Fibroblast of skin of abdomen (primary cell): Measurements from ENCODE around the gene AGRN.
A peak's percentile ranks its signal among the peaks of the same experiment; 100 is the strongest.
"Not testable (repeated sequence)": the region's sequence is repeated elsewhere in the genome, so short reads cannot be mapped to it uniquely, and the experiment has no call there.

Source experiments
- DNase-seq: peaks from one replicate; pipeline ENCODE4 v3.0.0-alpha.2; 2013

Gene AGRN

GRCh38 chr1:1021010-1021919, 1.3 kb downstream of the AGRN start:
- DNase-seq: peak; percentile 85

- DNase-seq: peak; percentile 20
Observed at GRCh38 chr1:1021920-1022259, 2.0 kb downstream of the AGRN start.

GRCh38 chr1:1022302-1023009, 2.5 kb downstream of the AGRN start:
- DNase-seq: no peak

- DNase-seq: no peak
Observed at GRCh38 chr1:1023700-1024099, 3.8 kb downstream of the AGRN start.

DNA sequence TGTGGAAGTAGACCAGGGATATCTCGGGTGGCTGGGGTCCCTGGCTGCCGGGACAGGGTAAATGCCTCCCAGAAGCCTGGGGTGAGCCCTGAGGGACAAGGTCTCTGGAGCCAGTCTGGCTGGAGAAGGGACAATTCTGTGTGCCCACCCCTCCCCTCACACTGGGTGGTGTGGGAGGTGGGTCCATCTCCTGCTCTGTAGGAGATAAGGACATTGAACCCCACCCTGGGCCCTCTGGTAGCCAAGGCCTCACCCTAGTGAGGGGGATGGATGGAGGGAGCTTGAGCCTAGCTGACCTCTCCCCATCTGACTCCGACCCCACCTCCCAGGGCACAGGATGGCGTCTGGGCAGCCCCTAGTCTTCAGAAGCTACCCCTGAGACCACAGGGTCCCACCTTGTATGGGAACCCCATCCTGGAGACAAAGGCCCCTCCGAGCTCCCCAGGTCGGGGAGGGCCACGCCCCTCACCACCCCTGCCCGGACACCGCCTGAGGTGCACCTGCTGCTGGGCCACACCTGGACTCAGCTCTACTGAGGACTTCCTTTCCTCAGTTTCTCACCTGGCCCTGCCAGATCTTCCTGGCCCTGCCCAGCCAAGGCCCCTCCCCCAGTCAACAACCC, 4.3 kb downstream of the AGRN start:
- DNase-seq: no peak

DNA sequence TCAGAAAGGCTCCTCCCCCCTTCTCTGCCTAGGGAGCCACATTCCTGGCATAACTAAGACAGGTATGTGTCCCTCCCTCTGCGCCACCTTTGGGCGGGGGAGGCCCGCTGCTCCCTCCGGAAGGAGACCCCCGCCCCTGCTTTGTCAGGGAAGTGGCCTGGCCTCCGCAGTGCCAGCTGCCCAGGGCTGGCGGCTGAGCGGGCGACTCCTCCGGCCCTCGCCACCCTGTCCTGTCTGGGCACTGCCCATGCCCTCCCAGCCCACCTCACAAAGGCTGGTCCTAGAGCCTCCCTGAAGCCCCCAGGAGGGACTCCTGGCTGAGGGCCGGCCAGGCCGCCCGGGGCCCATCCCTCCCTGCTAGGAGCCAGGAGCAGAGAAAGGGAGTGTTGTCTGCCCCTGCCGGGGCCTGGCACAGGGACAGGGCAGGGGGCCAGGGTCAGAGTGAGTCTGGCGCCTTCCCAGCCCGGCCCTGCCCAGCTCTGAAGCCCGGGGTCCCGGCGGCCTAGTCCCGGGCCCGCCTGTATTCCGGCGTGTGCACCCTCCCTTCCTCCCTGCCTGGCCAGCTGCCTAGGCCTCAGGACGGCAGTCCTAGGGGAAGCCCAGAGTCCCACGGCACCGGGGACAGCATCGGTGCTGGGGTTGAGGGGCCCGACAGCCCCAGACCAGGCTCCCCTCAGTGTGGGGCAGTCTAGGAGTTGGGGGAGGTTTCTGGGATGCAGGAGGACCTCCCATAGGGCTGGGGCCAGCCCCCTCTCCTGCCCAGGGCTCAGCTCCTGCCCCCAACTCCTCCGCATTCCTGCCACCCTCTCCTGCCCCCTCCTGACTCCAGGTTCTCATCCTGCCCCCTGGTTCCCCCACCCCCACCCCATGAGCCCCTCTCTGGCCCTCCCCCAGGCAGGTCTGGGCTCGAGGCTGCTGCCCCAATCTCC, 5.1 kb downstream of the AGRN start:
- DNase-seq: peak; percentile 35

GRCh38 chr1:1025730-1026129, 5.8 kb downstream of the AGRN start:
- no peak for DNase-seq

- DNase-seq: no peak
Observed at GRCh38 chr1:1026599-1027413, 6.9 kb downstream of the AGRN start.

DNA sequence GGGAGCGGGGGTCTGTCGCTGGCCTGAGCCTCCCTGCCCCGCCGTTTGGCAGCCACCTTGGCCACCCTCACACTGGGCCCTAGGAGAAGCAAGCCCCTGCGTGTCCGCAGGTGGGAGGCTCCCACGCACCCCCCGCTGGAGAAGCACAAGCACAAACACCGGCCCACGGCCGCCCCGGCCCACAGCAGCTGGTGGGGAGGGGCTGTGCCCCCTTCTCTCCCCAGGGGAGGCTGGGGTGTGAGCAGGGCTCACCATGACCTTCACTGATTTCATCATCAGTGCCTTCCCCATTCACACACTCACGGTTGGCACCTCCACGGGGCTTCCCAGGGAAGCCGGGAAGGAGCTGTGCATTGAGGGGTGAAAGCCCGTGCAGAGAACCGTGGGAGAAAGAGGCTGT, 7.9 kb downstream of the AGRN start:
- DNase-seq: no peak

DNA sequence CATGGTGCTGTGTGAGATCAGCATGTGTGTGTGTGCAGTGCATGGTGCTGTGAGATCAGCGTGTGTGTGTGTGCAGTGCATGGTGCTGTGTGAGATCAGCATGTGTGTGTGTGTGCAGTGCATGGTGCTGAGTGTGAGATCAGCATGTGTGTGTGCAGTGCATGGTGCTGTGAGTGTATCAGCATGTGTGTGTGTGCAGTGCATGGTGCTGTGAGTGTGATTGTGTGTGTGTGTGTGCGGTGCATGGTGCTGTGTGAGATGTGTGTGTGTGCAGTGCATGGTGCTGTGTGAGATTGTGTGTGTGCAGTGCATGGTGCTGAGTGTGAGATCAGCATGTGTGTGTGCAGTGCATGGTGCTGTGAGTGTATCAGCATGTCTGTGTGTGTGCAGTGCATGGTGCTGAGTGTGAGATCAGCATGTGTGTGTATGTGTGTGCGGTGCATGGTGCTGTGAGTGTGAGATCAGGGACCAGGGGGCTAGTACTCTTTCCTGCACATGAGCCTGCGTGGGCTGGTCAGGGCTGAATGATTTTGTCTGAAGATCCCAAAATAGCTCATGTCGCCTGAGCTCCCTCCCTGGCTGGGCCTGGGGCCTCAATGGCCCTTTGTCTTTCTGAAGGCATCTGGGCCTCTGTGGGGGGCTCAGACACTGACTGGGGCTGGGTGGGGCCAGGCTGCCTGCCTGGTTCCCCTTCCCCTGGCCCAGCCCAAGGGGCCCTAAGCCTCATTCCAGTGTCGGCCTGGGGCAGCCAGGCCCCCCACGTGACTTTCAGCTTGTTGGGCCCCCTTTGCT, 11.1 kb downstream of the AGRN start:
- not testable (repeated sequence) for DNase-seq

GRCh38 chr1:1031659-1032235, 11.8 kb downstream of the AGRN start:
- DNase-seq: no peak

GRCh38 chr1:1032424-1032823, 12.5 kb downstream of the AGRN start:
- no peak for DNase-seq

- DNase-seq: peak; percentile 72
Observed at GRCh38 chr1:1033009-1033587, 13.2 kb downstream of the AGRN start.

- DNase-seq: no peak
Observed at GRCh38 chr1:1033731-1034438, 14.0 kb downstream of the AGRN start.

DNA sequence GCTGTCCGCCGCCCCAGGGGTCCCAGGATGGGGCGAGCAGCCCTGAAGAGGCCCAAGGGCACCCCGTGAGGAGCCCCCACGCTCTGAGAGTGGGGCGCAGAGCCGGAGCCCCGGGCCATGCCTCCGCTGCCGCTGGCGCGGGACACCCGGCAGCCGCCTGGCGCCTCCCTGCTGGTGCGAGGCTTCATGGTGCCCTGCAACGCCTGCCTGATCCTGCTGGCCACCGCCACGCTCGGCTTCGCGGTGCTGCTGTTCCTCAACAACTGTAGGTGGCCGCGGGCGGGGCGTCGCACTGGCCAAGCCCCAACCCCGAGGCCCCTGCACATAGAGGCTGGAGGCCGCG, 14.5 kb downstream of the AGRN start:
- DNase-seq: no peak

DNA sequence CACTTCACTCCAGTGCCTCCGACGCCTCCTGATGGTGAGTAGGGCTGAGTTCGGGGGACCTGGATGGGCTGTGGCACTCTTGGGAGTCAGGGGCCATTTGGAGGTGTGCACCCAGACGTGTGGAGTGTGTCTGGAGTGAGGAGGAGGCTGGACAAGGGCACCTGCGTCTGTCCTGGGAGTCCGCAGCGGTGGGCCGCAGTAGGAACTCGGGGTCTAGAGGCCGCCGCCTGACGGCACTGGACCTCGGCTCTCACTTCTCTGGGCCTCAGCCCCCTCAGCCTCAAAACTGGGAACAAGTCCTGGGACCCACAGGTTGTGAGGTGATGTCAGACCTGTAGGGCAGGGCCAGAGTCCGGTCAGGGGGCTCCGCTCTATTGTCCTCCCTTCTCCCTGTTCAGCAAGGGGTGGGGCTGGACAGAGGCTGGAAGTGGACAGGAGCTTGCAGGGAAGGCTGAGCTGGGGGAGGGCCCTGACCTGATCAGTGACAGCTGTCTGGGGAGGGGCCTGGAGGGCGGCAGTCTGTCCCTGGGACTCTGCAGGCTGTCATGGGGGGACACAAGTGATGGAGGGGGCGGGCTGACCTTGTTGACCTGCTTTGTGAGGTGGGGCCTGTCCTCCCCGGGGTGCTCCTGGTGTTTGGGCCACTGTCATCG, 15.5 kb downstream of the AGRN start:
- DNase-seq: no peak

DNA sequence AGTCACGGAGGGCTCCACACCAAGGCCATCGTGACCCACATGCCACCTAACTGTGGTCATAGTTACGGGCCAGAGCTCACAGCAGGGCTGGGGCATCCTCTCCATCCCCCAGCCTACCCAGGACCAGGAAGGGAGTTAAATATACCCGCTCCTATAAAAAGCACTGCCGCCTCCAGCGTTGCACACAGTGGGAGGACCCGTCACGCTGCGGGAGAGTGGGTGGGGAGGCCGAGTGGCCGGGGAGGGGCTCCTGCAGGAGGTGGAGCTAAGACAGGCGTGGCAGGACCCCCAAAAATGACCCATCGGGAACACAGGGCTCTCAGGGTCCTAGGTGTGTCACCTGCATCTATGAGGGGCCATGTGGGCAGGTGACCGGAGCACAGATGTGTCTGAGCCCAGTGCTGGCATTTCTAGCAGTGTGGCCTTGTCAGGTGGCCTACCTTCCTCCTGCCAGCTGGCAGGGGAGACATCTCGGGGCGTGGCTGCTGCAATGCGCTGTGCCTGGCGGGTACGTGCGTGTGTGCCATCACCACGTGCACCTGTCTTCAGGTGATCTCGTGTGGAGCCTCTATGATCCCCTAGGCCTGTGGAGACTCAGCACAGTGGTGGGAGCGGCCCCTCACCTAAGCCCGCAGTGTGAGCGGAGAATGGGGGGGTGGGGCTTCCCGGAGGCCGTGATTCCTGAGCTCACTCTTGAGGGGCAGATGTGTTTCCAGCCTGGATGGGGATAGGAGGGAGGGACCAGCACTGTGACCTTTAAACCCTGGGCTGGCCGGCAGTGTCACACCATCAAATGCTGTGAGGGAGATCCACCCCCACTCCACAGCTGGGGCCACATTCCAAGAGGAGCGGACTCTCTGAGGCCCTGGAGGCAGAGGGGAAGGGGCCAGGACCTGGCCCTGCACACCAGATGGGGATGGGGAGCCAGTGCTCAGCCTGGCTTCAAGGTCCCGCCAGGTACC, 17.7 kb downstream of the AGRN start:
- DNase-seq: no peak

DNA sequence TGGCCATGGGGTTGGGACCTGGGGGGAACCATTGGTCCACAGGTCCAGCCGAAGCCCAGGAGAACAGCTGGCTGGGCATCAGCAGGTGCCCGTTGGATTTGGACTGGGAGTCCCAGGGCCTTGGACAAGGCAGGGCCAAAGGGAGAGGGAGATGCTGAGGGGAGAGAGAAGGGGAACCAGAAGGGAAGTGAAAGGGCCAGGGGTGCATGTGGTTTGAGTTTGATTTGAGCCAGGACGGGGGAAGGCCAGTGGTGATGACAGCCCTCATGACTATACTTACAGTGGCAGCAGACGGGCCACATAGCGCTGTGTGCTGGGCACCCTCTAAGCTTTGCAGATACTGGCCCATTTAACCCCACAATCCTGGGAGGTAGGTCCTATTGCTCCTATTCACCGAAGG, 18.8 kb downstream of the AGRN start:
- no peak for DNase-seq
